Peyer's patch (tissue), 4 donors: ENCODE data around the gene KLF13. TPM values are rescaled to one million over a fixed set of nuclear protein-coding genes. Genes with fewer than 3 reads are reported as not detected.
A peak's percentile ranks its signal among the peaks of the same experiment; 100 is the strongest.

ENCODE experiments used
- DNase-seq, 3 donors: peaks; one replicate each; pipeline ENCODE4 v3.0.0-alpha.2; 2017 to 2019
- H3K27ac ChIP-seq, 4 donors: fragments of 200-600 bp; sonication (generic); one replicate each; pipeline ENCODE4 v1.5.1; 2016 to 2019
- H3K27me3 ChIP-seq, 2 donors: fragments of 200-600 bp; sonication (generic); one replicate each; pipeline ENCODE4 v1.5.1; 2019
- H3K36me3 ChIP-seq, 3 donors: fragments of 200-600 bp; sonication (generic); one replicate each; pipeline ENCODE4 v1.5.1; 2016 to 2019
- H3K4me1 ChIP-seq, 4 donors: fragments of 200-600 bp; sonication (generic); one replicate each; pipeline ENCODE4 v1.5.1; 2016 to 2019
- H3K4me3 ChIP-seq, 4 donors: fragments of 200-600 bp; sonication (generic); 1 replicate in 3 of 4; 2 replicates in 1 of 4; pipeline ENCODE4 v1.5.1; 2016 to 2019; ENCODE audit warnings: mild to moderate bottlenecking in 1 of 4
- H3K9me3 ChIP-seq, 4 donors: fragments of 200-600 bp; sonication (generic); one replicate each; pipeline ENCODE4 v1.5.1; 2016 to 2019; ENCODE audit warnings: mild to moderate bottlenecking in 1 of 4
- POLR2A ChIP-seq, 2 donors: fragments of 450-650 bp; IDR thresholded peaks; one replicate each; pipeline ENCODE4 v1.5.1; 2017; ENCODE audit warnings: antibody characterized with exemption in 2 of 2, mild to moderate bottlenecking in 2 of 2, moderate library complexity in 2 of 2
- total RNA-seq, 4 donors: library from RNA; depleted of rRNA; stranded (reverse); fragments of >200 nt; gene quantifications; one replicate each; pipeline ENCODE4 v1.1.0, GENCODE V29; 2016
- TF ChIP-seq, protein P1 (sequence below), 6 experiments: fragments of 450-650 bp in 4 of 6; fragments of 200-600 bp in 2 of 6; sonication (generic) in 1 of 6; IDR thresholded peaks; one replicate each; pipeline ENCODE4 v1.5.1; 2017 to 2019; ENCODE audit warnings: antibody characterized with exemption in 6 of 6, mild to moderate bottlenecking in 3 of 6, moderate library complexity in 1 of 6

Gene KLF13
- total RNA-seq, 4 donors from 2014 or later = 51.2 to 80.4 (median 75.6) TPM

DNA sequence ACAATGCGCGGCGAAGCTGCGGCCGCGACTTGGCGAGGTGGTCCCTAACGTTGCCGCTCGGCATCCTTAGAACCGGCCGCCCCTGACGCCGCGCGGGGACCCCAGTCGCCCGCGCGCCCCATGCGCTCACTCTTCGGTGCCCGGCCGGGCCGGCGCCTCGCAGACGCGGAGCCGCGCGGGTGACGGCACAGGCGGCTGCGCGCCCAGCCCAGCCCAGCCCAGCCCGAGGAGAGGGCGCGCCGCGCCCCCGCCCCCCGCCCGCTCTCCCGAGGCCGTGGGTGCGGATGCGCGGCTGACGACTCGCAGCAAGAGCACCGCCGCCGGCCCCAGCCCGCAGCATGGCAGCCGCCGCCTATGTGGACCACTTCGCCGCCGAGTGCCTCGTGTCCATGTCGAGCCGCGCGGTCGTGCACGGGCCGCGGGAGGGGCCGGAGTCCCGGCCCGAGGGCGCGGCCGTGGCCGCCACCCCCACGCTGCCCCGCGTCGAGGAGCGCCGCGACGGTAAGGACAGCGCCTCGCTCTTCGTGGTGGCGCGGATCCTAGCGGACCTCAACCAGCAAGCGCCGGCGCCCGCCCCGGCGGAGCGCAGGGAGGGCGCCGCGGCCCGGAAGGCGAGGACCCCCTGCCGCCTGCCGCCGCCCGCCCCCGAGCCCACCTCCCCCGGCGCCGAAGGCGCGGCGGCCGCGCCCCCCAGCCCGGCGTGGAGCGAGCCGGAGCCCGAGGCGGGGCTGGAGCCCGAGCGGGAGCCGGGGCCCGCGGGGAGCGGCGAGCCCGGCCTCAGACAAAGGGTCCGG, 437 bp downstream of the KLF13 start:
- Histone ChIP-seq H3K27me3 (no peaks in the 10 kb centered on the region), H3K4me1 (peaks cover 0 to 33% (median 21%) of the 10 kb centered on the region in 4 donors), H3K36me3 (no peaks in the 10 kb centered on the region), H3K27ac (peak overlapping the region; percentile 99 to 100 (median 100)), H3K4me3 (peak overlapping the region; percentile 71 to 95 (median 79)), H3K9me3 (no peaks in the 10 kb centered on the region)
- DNase-seq = peak; percentile 59 to 89 (median 85)
- TF ChIP-seq, protein P1, sequence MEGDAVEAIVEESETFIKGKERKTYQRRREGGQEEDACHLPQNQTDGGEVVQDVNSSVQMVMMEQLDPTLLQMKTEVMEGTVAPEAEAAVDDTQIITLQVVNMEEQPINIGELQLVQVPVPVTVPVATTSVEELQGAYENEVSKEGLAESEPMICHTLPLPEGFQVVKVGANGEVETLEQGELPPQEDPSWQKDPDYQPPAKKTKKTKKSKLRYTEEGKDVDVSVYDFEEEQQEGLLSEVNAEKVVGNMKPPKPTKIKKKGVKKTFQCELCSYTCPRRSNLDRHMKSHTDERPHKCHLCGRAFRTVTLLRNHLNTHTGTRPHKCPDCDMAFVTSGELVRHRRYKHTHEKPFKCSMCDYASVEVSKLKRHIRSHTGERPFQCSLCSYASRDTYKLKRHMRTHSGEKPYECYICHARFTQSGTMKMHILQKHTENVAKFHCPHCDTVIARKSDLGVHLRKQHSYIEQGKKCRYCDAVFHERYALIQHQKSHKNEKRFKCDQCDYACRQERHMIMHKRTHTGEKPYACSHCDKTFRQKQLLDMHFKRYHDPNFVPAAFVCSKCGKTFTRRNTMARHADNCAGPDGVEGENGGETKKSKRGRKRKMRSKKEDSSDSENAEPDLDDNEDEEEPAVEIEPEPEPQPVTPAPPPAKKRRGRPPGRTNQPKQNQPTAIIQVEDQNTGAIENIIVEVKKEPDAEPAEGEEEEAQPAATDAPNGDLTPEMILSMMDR (IDR thresholded peaks at IDR 0.05) = peak in 1 of 6 experiments; percentile 3
- TF ChIP-seq POLR2A (IDR thresholded peaks at IDR 0.05) = peak in 1 of 2 donors; percentile 79

DNA sequence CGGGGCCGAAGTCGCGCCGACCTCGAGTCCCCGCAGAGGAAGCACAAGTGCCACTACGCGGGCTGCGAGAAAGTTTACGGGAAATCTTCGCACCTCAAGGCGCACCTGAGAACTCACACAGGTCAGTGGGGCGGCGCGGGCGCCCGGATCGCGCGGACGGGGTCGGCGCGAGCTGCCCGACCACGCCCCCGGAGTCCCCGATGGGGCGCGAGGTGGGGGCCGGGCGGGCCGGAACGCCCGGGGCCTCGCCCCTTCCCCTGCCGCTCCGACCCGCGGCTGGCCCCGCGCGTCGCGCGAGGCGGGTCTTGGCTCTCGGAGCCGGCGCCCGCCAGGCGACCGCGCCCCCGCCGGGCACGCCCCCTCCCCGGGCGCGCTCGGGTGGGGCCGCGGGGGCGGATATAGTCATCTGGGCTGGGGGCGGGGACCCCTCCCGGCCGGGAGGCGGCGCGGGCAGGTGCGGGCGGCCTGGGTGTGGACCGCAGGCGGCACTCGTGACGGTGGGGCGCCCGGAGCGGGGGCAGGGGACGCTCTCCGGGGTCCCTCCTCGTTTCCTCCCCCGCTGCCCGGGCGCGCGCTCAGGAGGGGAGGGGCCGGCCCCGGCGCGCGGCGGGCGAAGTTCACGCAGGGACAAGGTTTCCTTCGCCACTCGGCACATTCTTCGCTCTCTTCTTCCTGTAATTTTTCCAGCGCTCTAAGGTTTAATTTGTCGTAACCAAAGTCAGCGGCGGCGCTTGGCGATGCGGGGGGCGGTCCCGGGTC, 1.2 kb downstream of the KLF13 start:
- Histone ChIP-seq H3K27ac (peak overlapping the region; percentile 99 to 100 (median 100)), H3K9me3 (no peaks in the 10 kb centered on the region), H3K4me1 (peaks cover 0 to 41% (median 24%) of the 10 kb centered on the region in 4 donors), H3K27me3 (no peaks in the 10 kb centered on the region), H3K4me3 (peak overlapping the region; percentile 71 to 95 (median 79)), H3K36me3 (no peaks in the 10 kb centered on the region)
- peak; percentile 78 to 90 (median 89) for DNase-seq
- TF ChIP-seq POLR2A (IDR thresholded peaks at IDR 0.05) = peak; percentile 52 to 70
- TF ChIP-seq, protein P1 (IDR thresholded peaks at IDR 0.05) = peak in 3 of 6 experiments; percentile 18 to 38 (median 19)

DNA sequence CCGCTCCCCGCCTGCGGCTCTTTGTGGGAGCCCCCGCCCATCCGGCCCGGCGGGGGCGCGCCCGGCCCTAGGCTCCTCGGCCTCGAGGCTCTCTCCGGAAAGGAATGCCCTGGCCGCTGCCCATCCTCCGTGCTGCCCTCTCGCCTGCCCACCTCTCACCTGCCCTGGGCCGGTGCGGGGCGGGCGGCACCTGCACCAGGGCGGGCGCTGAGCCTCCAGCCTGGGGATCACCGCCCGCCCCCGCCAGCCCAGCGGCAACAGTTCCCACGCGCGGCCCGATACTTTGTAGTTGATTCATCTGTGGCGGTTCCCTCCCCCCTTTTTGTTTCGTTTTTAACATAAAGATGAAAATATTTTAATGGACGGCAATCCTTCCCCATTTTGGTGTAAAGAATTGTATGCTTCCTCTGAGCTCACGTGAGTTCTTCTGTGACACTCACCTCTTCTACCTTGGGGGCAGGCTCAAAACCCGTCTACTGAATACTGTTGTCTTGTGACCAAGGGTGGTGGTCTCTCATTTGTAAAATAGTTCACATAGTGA, 1.9 kb downstream of the KLF13 start:
- H3K4me1 ChIP-seq = peaks cover 0 to 48% (median 24%) of the 10 kb centered on the region in 4 donors

DNA sequence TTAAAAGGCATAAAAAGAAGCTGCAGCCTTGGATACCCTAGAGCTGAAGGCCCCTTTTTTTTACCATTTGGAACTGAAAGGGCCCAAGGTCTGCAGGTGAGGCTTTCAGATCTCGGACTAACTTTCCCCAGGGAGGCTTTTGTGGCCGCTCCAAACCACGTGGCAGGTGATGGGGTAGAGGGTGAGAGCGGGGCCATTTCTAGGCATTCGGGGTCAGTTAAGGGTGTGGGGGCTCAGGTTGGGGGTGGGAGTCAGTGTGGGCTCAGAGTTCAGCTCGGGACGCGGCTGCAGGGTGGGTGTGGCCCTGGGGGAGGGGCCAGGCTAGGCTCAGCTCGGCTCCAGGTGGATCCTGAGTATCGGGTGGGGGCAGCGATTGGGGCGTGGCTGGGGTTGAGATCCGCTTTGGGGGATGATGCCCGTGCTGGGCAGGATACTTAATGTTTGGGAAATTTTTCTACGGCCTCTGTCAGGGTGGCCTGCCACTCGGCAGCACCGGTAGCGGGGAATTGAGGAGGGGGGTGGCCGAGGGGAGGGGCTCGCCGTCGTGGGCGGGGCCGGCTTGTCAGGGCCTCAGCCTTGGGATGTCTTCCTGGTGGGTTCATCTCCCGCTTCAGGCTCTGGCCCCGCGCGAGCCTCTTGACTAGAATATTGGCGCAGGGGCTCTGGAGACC, 2.5 kb downstream of the KLF13 start:
- H3K4me3 ChIP-seq = peak overlapping the region; percentile 71 to 95 (median 79)
- peaks cover 0 to 54% (median 24%) of the 10 kb centered on the region in 4 donors for H3K4me1 ChIP-seq
- no peaks in the 10 kb centered on the region for H3K9me3 ChIP-seq
- H3K27me3 ChIP-seq = no peaks in the 10 kb centered on the region
- H3K36me3 ChIP-seq = no peaks in the 10 kb centered on the region
- peak overlapping the region; percentile 99 to 100 (median 100) for H3K27ac ChIP-seq
- TF ChIP-seq, protein P1 (IDR thresholded peaks at IDR 0.05) = no peak
- TF ChIP-seq POLR2A (IDR thresholded peaks at IDR 0.05) = no peak
- DNase-seq = peak; percentile 64 to 85 (median 83)

More for the DNA sequence above, 1.9 kb downstream of the KLF13 start:
- TF ChIP-seq, protein P1 (IDR thresholded peaks at IDR 0.05) = no peak
- no peak for TF ChIP-seq POLR2A (IDR thresholded peaks at IDR 0.05)
- Histone ChIP-seq H3K27me3 (no peaks in the 10 kb centered on the region), H3K36me3 (no peaks in the 10 kb centered on the region), H3K9me3 (no peaks in the 10 kb centered on the region), H3K4me3 (peak overlapping the region; percentile 71 to 95 (median 79)), H3K27ac (peak overlapping the region; percentile 99 to 100 (median 100))
- peak in 1 of 3 donors; percentile 57 for DNase-seq

DNA sequence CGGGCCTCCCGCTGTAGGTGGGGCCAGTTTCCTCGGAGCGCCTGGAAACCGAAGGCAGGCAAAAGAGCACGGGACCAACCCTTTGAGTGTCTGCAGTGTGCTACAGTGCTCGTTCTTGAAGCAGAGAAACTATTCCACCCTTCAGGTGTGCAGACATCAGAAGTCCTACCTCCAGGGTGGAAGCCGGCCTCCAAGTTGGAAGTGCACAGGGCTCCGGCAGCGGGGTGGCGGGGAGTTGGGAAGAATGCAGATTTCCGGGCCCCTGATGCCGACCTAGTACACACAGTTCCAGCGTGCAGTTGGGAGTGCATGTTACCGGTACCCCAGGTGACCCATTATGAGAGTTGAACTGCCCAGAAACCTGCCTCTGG, 3.0 kb downstream of the KLF13 start:
- H3K4me1 ChIP-seq = peaks cover 0 to 58% (median 23%) of the 10 kb centered on the region in 4 donors
- peak overlapping the region; percentile 71 to 95 (median 79) for H3K4me3 ChIP-seq
- peak overlapping the region; percentile 99 to 100 (median 100) for H3K27ac ChIP-seq
- H3K36me3 ChIP-seq = no peaks in the 10 kb centered on the region
- no peaks in the 10 kb centered on the region for H3K9me3 ChIP-seq
- H3K27me3 ChIP-seq = no peaks in the 10 kb centered on the region
- TF ChIP-seq, protein P1 (IDR thresholded peaks at IDR 0.05) = no peak
- no peak for TF ChIP-seq POLR2A (IDR thresholded peaks at IDR 0.05)
- DNase-seq = peak in 1 of 3 donors; percentile 55
